K562 (cell line): ENCODE results near the gene EHBP1.
"Not testable (repeated sequence)": the region's sequence is repeated elsewhere in the genome, so short reads cannot be mapped to it uniquely, and the experiment has no call there.

Experiments used
- BMI1 ChIP-seq: fragments of 150-350 bp; IDR thresholded peaks from 2 replicates; pipeline ENCODE4 v1.6.1; 2014; ENCODE audit warnings: low read length
- XRCC5 ChIP-seq: fragments of 200-400 bp; formaldehyde crosslinking; IDR thresholded peaks from 2 replicates; pipeline ENCODE4 v1.6.1; 2017; ENCODE audit warnings: low read depth, mild to moderate bottlenecking, low read length

DNA sequence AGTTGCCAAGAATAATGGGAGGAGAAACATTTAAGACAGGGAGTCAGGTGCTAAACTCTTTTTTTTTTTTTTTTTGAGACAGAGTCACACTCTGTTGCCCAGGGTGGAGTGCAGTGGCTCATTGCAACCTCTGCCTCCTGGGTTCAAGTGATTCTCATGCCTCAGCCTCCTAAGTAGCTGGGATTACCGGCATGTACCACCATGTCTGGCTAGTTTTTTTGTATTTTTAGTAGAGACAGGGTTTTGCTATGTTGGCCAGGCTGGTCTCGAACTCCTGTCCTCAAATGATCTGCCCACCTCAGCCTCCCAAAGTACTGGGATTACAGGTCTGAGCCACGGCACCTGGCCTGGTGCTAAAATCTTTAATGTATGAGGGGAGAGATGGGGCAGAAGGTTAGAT lies 7.7 kb downstream of the EHBP1 start:
- TF ChIP-seq BMI1, XRCC5: not testable (repeated sequence)
